GM23248 (cell line): ENCODE results near the gene MSX1.

ENCODE experiments used
- EZH2 ChIP-seq: fragments of 200-600 bp; sonication (generic); IDR thresholded peaks from 2 replicates; pipeline ENCODE4 v1.6.1; 2018; ENCODE audit warnings: antibody characterized with exemption, mild to moderate bottlenecking; ENCODE audit not compliant: insufficient read depth, poor library complexity, severe bottlenecking
- EZH2phosphoT487 ChIP-seq: fragments of 200-600 bp; sonication (generic); IDR thresholded peaks from 2 replicates; pipeline ENCODE4 v1.6.1; 2018; ENCODE audit warnings: antibody characterized with exemption, moderate library complexity, mild to moderate bottlenecking, low read depth; ENCODE audit not compliant: insufficient read depth

- no peak for TF ChIP-seq EZH2
- TF ChIP-seq EZH2phosphoT487: no peak
Observed at GRCh38 chr4:4853371-4853823, 6.1 kb upstream of the MSX1 start.
